GM19328 (cell line): ENCODE results near the gene SGTA.
"Not testable (repeated sequence)": the region's sequence is repeated elsewhere in the genome, so short reads cannot be mapped to it uniquely, and the experiment has no call there.

ENCODE experiments used
- ATAC-seq: cut with Tn5 transposase; IDR thresholded peaks from one replicate; pipeline ENCODE4 v1.9.1; 2021; ENCODE audit warnings: mild to moderate bottlenecking, moderate library complexity; ENCODE audit not compliant: unreplicated experiment

The SGTA gene

GRCh38 chr19:2795827-2796658, 13.0 kb upstream of the SGTA start:
- ATAC-seq, result no peak

DNA sequence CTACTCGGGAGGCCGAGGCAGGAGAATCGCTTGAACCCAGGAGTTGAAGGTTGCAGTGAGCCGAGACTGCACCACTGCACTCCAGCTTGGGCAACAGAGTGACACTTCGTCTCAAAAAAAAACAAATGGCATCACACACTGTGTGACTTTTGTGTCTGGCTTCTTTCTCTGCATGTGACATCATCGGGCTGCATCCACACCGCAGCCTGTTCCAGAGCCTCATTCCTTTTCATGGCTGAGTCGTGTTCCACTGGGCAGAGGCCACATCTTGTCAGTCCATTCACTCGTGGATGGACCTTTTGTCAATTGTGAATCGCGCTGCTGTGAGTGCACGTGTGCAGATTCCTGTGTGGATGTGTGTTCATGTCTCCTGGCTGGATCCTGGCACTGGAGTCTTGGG, 10.5 kb upstream of the SGTA start:
- no peak for ATAC-seq

GRCh38 chr19:2793126-2793525, 10.1 kb upstream of the SGTA start:
- no peak for ATAC-seq

- not testable (repeated sequence) for ATAC-seq
These were observed 9.6 kb upstream of the SGTA start for GRCh38 chr19:2792666-2793065.

GRCh38 chr19:2791876-2792275, 8.8 kb upstream of the SGTA start:
- ATAC-seq, result no peak

DNA sequence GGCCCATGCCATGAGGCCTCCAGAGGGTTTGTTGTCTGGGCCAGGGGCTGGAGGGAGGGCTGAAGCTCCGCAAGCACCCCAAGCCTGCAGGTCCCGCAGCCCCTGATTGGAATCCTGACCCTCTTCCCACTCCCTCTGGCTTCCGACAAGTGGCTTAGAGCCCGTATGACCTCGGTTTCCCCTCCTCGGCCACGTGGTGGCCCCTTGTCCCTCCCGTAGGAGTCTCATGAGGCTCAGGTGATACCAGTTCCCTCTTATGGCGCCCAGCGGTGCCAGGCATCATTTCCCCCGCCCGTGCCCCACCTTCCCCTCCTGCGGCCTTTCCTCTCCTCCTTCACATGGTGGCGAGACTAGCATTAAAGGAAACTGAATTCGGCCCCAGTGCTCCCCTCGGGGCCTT, 8.4 kb upstream of the SGTA start:
- no peak for ATAC-seq

DNA sequence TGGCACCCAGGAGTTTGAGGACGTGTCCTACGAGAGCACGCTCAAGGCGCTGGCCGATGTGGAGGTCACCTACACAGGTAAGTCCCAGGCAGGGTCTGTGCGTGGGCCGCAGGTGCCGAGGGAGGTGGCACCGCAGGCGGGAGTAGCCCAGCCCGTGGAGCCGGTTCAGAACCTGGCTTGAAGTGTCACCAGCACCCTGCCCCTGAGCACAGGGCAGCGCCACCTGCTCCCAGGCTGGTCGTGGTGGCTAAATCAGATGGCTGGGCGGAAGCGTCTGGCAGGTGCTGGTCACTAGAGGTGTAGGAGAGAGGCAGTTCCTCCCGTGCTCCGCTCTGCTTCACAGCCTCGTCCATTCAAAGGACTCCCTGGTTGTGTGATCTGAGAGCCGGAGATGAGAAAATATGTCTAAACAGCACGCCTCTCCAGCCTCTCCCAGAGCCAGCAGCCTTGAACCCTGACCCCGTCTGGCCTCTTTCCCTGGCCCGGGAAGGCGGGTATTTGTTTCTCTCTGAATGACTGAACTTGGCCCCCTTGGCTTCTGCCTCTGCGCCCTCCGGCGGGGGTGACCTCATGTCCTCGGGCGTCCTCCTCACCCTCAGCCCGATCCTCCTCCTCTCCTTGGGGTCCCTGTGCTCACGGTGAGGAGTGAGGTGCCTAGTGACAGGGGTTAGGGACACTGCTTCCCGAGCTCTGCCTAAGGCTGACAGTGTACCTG, 7.6 kb upstream of the SGTA start:
- no peak for ATAC-seq

GRCh38 chr19:2790194-2790556, 7.1 kb upstream of the SGTA start:
- no peak for ATAC-seq

DNA sequence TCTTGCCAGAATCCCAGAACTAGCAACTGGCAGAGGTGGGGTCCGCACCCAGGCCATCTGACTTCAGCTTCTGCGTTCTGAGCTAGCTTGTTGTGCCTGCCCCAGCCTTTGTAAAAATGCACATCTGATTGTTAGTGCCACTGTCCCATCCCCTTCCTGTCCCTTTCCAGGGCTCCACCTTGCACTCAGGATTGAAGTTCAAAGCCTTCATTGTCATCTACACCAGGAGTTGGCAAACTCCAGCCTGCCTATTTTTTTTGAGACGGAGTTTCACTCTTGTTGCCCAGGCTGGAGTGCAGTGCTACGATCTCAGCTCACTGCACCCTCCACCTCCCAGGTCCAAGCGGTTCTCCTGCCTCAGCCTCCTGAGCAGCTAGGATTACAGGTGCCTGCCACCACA, 5.2 kb upstream of the SGTA start:
- no peak for ATAC-seq

DNA sequence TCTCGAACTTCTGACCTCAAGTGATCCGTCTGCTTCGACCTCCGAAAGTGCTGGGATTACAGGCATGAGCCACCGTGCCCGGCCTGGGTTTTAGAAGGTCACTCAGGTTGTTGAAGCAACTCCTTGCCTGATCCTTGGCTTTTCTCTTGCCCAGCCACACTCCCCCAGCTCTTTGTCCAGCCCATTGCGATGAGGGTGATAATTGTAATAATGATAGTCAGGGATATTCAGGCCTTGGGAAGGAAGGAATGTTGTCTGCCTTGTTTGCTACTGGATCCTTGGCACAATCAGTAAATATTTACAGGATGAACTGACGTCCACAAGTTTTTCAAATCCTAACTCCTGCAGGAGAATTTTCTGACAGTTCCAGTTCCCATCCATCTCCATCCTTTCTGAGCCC, 4.0 kb upstream of the SGTA start:
- ATAC-seq, result no peak

DNA sequence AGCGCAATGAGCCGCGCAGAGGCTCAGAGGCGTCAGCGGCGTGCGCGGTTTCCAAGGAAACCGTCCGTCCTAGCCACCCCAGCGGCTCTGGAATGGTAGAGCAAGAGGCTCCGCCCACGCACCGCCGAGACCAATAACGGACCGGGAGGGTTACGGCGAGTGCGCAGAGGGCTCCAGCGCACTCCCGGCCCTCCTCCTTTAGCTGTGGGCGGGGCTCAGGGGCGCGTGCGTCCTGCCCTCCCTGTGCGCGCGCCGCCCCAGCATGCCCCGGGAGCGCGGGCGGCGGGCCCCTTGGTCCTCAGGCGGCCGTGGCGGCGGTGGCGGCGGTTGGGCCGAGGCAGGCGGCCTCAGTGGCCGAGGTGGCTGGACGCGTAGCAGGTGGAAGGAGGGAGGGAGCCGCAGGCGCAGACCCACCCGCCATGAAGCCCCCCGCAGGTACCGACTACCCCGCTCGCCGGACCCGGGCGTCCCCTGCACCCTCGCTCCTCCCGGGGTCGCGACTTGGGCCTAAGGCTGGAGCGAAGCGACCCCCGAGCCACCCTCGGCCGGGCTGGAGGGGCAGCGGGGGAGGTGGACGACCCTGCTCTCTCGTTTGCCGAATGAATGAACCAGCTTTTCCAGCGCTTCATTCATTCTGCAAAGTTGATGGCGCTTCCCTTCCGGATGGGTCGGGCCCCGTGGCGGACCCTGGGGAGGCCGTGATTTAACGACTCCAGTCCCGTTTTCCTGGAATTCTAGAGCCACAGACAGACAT, 2.3 kb upstream of the SGTA start, which contains the start of gene THOP1:
THOP1 (plus strand) TSS at position 260 of the 754 bp plus-strand sequence; CDS start at position 420, 160 bp downstream.
- peak; percentile 50 for ATAC-seq

- ATAC-seq, result no peak
These were observed 690 bp upstream of the SGTA start for GRCh38 chr19:2783781-2784145.

- ATAC-seq, result no peak
These were observed 641 bp downstream of the SGTA start for GRCh38 chr19:2782329-2782935.

DNA sequence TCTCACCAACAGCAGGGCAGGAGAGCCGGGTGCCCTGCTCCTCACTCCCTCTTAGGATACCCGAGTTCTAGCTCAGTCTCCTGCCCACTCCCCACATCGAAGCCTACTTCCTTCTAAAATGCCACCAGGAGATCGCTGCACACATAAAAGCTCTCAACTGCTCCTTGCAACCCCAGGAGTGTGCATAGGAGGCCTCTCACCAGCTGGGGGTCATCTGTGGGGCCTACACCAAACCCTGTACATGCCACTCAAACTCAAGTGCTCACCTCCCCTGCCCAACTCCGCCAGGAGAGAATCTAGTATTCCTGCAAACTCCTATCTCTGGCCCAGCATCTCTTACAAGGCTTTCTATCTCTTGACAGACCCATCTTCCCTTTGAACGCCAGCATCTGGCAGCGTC, 2.8 kb downstream of the SGTA start:
- ATAC-seq, result no peak

DNA sequence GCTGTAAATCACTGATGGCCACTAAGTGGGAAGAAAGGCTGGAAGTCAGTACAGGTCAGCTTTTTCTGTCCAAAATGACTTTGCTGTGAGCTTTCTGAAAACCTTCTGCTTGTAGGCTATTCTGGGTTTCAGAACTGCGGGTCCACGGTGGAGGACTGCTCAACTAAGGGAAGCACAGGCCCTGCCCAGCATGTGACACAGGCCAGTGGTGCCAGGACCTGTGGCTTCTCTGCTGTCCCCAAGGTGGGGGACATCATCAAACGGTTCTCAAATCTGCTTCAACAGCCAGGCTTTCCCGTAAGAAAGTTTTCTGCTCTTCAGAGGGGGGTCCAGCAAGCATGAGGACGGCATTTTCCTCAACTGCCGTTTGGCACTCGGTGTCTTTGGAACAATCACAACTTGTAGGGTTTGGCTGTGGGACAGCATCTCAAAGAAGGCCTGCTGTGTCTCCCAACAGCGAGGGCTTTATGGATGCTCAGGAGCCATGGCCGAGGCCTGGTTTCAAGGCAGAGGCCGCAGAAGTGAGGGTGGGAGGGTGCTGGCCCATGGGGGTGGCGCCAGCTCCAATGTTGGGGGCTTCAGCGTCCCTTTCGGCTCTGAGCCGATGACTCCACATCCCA, 3.8 kb downstream of the SGTA start:
- no peak for ATAC-seq

GRCh38 chr19:2777952-2778683, 5.0 kb downstream of the SGTA start:
- no peak for ATAC-seq

GRCh38 chr19:2775556-2776430, 7.3 kb downstream of the SGTA start:
- ATAC-seq, result no peak

DNA sequence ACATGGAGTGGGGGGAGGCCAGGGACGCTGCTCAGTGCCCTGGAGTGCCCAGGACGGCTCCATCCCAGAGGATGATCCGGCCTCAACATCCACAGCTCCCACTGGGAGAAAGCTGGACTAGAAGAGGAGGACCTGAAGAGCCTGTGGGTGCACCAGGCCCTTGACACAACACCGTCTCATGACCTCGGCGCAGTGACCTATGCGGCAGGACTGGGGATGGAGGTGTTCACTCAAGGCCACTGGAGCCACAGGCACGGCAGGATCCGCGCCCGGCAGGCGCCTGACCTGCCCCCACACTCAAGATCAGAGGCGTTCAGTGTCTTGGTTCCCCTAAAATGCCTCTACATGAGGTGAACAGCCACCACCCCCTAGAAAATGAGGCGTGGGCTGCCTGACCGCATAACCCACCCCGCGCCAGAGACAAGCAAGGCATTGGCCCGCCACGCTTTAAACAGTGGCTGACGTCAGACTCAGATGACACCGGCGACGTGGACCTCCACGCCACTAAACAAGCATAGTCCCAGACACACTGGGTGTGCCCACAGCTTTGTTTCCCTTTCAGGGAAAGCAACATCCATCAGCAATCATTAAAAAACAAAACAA, 8.0 kb downstream of the SGTA start:
- no peak for ATAC-seq
